ENCODE data around the gene VAPA. TPM values are rescaled to one million over a fixed set of nuclear protein-coding genes. Genes with fewer than 3 reads are reported as not detected.

Gene VAPA
- total and polyA plus RNA-seq, 2 donors (not counting 1 experiment from before 2014, with no cell fraction given): 47.7 to 109 TPM

DNA sequence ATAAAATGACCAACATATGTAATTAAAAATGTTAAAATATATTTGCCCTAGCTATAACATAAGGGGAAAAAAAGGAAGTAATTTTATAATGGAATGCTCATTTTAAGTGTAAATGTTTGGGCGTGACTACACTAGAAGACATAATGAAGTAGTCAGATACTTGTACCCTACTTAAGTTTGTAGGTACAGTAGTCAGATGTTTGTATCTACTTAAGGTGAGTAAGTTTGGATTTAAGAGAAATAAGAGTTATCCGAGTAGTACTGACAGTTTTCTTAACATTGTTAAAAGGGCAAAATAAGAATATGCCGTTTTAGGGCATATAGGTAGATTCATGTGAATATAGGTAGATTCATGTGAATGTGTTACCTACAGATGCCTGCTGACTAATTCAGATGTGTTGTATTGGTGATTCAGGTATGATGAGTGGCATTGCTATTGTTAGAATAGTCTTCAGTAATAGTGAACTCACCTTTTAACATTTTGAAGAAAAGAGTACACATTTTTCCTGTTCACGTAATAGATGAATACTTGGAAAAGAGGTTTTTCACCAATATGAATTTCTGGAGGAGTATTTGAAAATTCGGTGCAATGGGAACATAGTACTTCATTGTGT lies 14.9 kb downstream of the VAPA start:
- no peak overlapping the region for H3K9ac ChIP-seq (ENCODE audit: low read length)
- no peaks in the 10 kb centered on the region for H3K27me3 ChIP-seq (replicated peaks in 1 of 4; ENCODE audit: control extremely low read depth in 1 of 4, control insufficient read depth in 3 of 4, insufficient read depth in 4 of 4, low read length in 3 of 4)
- H3K4me1 ChIP-seq (ENCODE audit: control insufficient read depth in 2 of 2, insufficient read depth in 2 of 2, low read length in 2 of 2): peaks cover 25 to 46% of the 10 kb centered on the region in 2 donors
- H3K27me3 Mint-ChIP-seq: no peaks in the 10 kb centered on the region
- peaks cover 4 to 10% of the 10 kb centered on the region in 2 experiments for H3K36me3 ChIP-seq (replicated peaks in 1 of 2; ENCODE audit: control extremely low read depth in 1 of 2, control insufficient read depth in 1 of 2, extremely low read depth in 1 of 2, insufficient read depth in 2 of 2, low read length in 1 of 2)
- H3K4me1 Mint-ChIP-seq: peaks cover 57% of the 10 kb centered on the region
- no peak overlapping the region for H2AFZ ChIP-seq (ENCODE audit: insufficient read depth, low read depth, low read length, poor library complexity, severe bottlenecking)
- no peak overlapping the region for H3K4me2 ChIP-seq (replicated peaks; ENCODE audit: low read depth, low read length, poor library complexity, severe bottlenecking)
- H3K9me3 ChIP-seq (ENCODE audit: control extremely low read depth in 1 of 3, control insufficient read depth in 2 of 3, insufficient read depth in 1 of 3, low read length in 2 of 3): no peaks in the 10 kb centered on the region
- H3K27ac Mint-ChIP-seq: no peak overlapping the region
- CTCF ChIA-PET: no interaction called here
- peaks cover 91% of the 10 kb centered on the region for H4K20me1 ChIP-seq (ENCODE audit: control insufficient read depth, insufficient read depth, low read length, poor library complexity, severe bottlenecking)
- DNase-seq (no peak), ATAC-seq (ENCODE audit: low read depth) (no peak)
- POLR2A ChIA-PET: no interaction called here
- 100% methylated on average over 3 of the region's 5 CpGs for WGBS (ENCODE audit: insufficient coverage)
- no peak overlapping the region for H3K4me3 ChIP-seq (ENCODE audit: control extremely low read depth in 1 of 5, extremely low read depth in 1 of 5, insufficient read depth in 1 of 5, low read depth in 2 of 5, low read length in 4 of 5)
- peaks cover 98% of the 10 kb centered on the region for H3K79me2 ChIP-seq (ENCODE audit: control insufficient read depth, insufficient read depth, low read length)
- H3K4me3 Mint-ChIP-seq: peak overlapping the region; percentile 19
- H3K9me3 Mint-ChIP-seq (ENCODE audit: insufficient read depth): no peaks in the 10 kb centered on the region
- intact Hi-C loops (cut with micrococcal nuclease): no loop called here
- TF ChIP-seq CTCF (IDR thresholded peaks at IDR 0.05) (no peak), EZH2 (IDR thresholded peaks at IDR 0.05; ENCODE audit: borderline replicate concordance, insufficient read depth, low read depth, low read length, poor library complexity, severe bottlenecking) (no peak)
- no peak overlapping the region for H3K27ac ChIP-seq (ENCODE audit: low read length in 2 of 2)

- H3K36me3 ChIP-seq (replicated peaks in 1 of 2; ENCODE audit: control extremely low read depth in 1 of 2, control insufficient read depth in 1 of 2, extremely low read depth in 1 of 2, insufficient read depth in 2 of 2, low read length in 1 of 2): peaks cover 8 to 19% of the 10 kb centered on the region in 2 experiments
- H3K27me3 ChIP-seq (replicated peaks in 1 of 4; ENCODE audit: control extremely low read depth in 1 of 4, control insufficient read depth in 3 of 4, insufficient read depth in 4 of 4, low read length in 3 of 4): no peaks in the 10 kb centered on the region
- no peak for TF ChIP-seq EZH2 (IDR thresholded peaks at IDR 0.05; ENCODE audit: borderline replicate concordance, insufficient read depth, low read depth, low read length, poor library complexity, severe bottlenecking)
- no peak for TF ChIP-seq CTCF (IDR thresholded peaks at IDR 0.05)
- H3K27ac Mint-ChIP-seq: no peak overlapping the region
- peaks cover 91% of the 10 kb centered on the region for H4K20me1 ChIP-seq (ENCODE audit: control insufficient read depth, insufficient read depth, low read length, poor library complexity, severe bottlenecking)
- DNase-seq: no peak
- POLR2A ChIA-PET: no interaction called here
- intact Hi-C loops (cut with micrococcal nuclease): no loop called here
- no peaks in the 10 kb centered on the region for H3K9me3 ChIP-seq (ENCODE audit: control extremely low read depth in 1 of 3, control insufficient read depth in 2 of 3, insufficient read depth in 1 of 3, low read length in 2 of 3)
- H3K27me3 Mint-ChIP-seq: no peaks in the 10 kb centered on the region
- no peaks in the 10 kb centered on the region for H3K9me3 Mint-ChIP-seq (ENCODE audit: insufficient read depth)
- H2AFZ ChIP-seq (ENCODE audit: insufficient read depth, low read depth, low read length, poor library complexity, severe bottlenecking): no peak overlapping the region
- no peak overlapping the region for H3K27ac ChIP-seq (ENCODE audit: low read length in 2 of 2)
- H3K4me2 ChIP-seq (replicated peaks; ENCODE audit: low read depth, low read length, poor library complexity, severe bottlenecking): no peak overlapping the region
- H3K4me1 Mint-ChIP-seq: peaks cover 47% of the 10 kb centered on the region
- H3K9ac ChIP-seq (ENCODE audit: low read length): no peak overlapping the region
- H3K79me2 ChIP-seq (ENCODE audit: control insufficient read depth, insufficient read depth, low read length): peaks cover 91% of the 10 kb centered on the region
- H3K4me3 ChIP-seq (ENCODE audit: control extremely low read depth in 1 of 5, extremely low read depth in 1 of 5, insufficient read depth in 1 of 5, low read depth in 2 of 5, low read length in 4 of 5): no peak overlapping the region
- CTCF ChIA-PET: no interaction called here
- H3K4me3 Mint-ChIP-seq: no peak overlapping the region
- WGBS (ENCODE audit: insufficient coverage): no CpG with 5 or more reads among the region's 3 CpGs
- ATAC-seq (ENCODE audit: low read depth): no peak
- H3K4me1 ChIP-seq (ENCODE audit: control insufficient read depth in 2 of 2, insufficient read depth in 2 of 2, low read length in 2 of 2): peaks cover 22 to 39% of the 10 kb centered on the region in 2 donors
Measured at GRCh38 chr18:9930299-9930884, 16.6 kb downstream of the VAPA start.

All from B cell (primary cell).